Astrocyte of the cerebellum (primary cell): Measurements from ENCODE around the gene KRTAP10-3.

Experiments
- DNase-seq: peaks from one replicate; pipeline ENCODE4 v3.0.0-alpha.2; 2011; ENCODE audit warnings: low read depth
- H3K4me3 ChIP-seq: 2 replicates; pipeline ENCODE4 v1.5.1; 2011; ENCODE audit warnings: mild to moderate bottlenecking, low read depth, low read length, moderate library complexity
- CTCF ChIP-seq: IDR thresholded peaks from 2 replicates; pipeline ENCODE4 v1.5.1; 2012; ENCODE audit warnings: low read length, low read depth, moderate library complexity, mild to moderate bottlenecking; ENCODE audit errors: missing control alignments
- in situ Hi-C: cut with HindIII; loops from 2 replicates; pipeline ENCODE4 v1.10.0; 2017; ENCODE audit warnings: low sequenced_read_pairs

The KRTAP10-3 gene

GRCh38 chr21:44530221-44530902 lies 28.2 kb downstream of the KRTAP10-3 start:
- no peak for DNase-seq
- TF ChIP-seq CTCF: no peak
- in situ Hi-C loops: no loop called here
- no peak overlapping the region for H3K4me3 ChIP-seq

GRCh38 chr21:44529503-44530125 lies 29.0 kb downstream of the KRTAP10-3 start:
- DNase-seq: no peak
- H3K4me3 ChIP-seq: no peak overlapping the region
- TF ChIP-seq CTCF: no peak
- in situ Hi-C loops: no loop called here

- in situ Hi-C loops: no loop called here
- TF ChIP-seq CTCF: no peak
- no peak for DNase-seq
- H3K4me3 ChIP-seq: no peak overlapping the region
Measured at GRCh38 chr21:44529011-44529421, 29.6 kb downstream of the KRTAP10-3 start.

- in situ Hi-C loops: no loop called here
- H3K4me3 ChIP-seq: no peak overlapping the region
- no peak for DNase-seq
- no peak for TF ChIP-seq CTCF
Measured at GRCh38 chr21:44528634-44528995, 30.0 kb downstream of the KRTAP10-3 start.

GRCh38 chr21:44527983-44528633 lies 30.5 kb downstream of the KRTAP10-3 start:
- TF ChIP-seq CTCF: no peak
- no peak overlapping the region for H3K4me3 ChIP-seq
- in situ Hi-C loops: no loop called here
- no peak for DNase-seq

- in situ Hi-C loops: no loop called here
- H3K4me3 ChIP-seq: no peak overlapping the region
- no peak for DNase-seq
- no peak for TF ChIP-seq CTCF
Measured at GRCh38 chr21:44527156-44527982, 31.2 kb downstream of the KRTAP10-3 start.
